HepG2 (cell line): Measurements from ENCODE around the gene CEP250. TPM values are rescaled to one million over a fixed set of nuclear protein-coding genes. Genes with fewer than 3 reads are reported as not detected.

Source experiments
- CBX2 ChIP-seq, 2 experiments: fragments of 200-600 bp in 1 of 2; sonication (generic); formaldehyde crosslinking in 1 of 2; IDR thresholded peaks; 2 replicates each; pipeline versions ENCODE4 v1.7.0 to v1.8.1; 2018 to 2022; ENCODE audit warnings: low read depth in 2 of 2, low read length in 1 of 2, mild to moderate bottlenecking in 1 of 2, missing genetic modification reagents in 1 of 2
- CHD2 ChIP-seq: IDR thresholded peaks from 2 replicates; pipeline ENCODE4 v1.6.1; 2011; ENCODE audit warnings: low read depth, low read length, improper control_type of control experiment
- ESRRA ChIP-seq: sonication (generic); formaldehyde crosslinking; IDR thresholded peaks from 2 replicates; pipeline ENCODE4 v1.5.1; 2020; ENCODE audit warnings: mild to moderate bottlenecking, low read depth, missing genetic modification reagents
- GATA4 ChIP-seq: sonication (generic); IDR thresholded peaks from 2 replicates; pipeline ENCODE4 v1.6.1; 2016; ENCODE audit warnings: antibody characterized with exemption, low read depth, borderline replicate concordance
- GMEB2 ChIP-seq: IDR thresholded peaks from 2 replicates; pipeline ENCODE4 v1.6.1; 2016; ENCODE audit warnings: missing biosample characterization, missing genetic modification reagents, low read depth
- HNRNPL ChIP-seq: fragments of 200-400 bp; formaldehyde crosslinking; IDR thresholded peaks from 2 replicates; pipeline ENCODE4 v1.6.1; 2017; ENCODE audit warnings: mild to moderate bottlenecking, low read depth, low read length
- KDM6A ChIP-seq: IDR thresholded peaks from 2 replicates; pipeline ENCODE4 v1.6.1; 2016; ENCODE audit warnings: low read depth
- KLF11 ChIP-seq: IDR thresholded peaks from 2 replicates; pipeline ENCODE4 v1.6.1; 2016; ENCODE audit warnings: missing compliant biosample characterization
- KLF13 ChIP-seq: sonication (generic); formaldehyde crosslinking; IDR thresholded peaks from 2 replicates; pipeline ENCODE4 v1.4.0; 2020; ENCODE audit warnings: mild to moderate bottlenecking, missing genetic modification reagents
- MED8 ChIP-seq: sonication (generic); formaldehyde crosslinking; IDR thresholded peaks from 2 replicates; pipeline ENCODE4 v1.8.1; 2023; ENCODE audit warnings: mild to moderate bottlenecking, missing genetic modification reagents; ENCODE audit not compliant: insufficient replicate concordance
- MIXL1 ChIP-seq: IDR thresholded peaks from 2 replicates; pipeline ENCODE4 v1.6.1; 2016
- MXI1 ChIP-seq: IDR thresholded peaks from 3 replicates; pipeline ENCODE4 v1.6.1; 2012; ENCODE audit warnings: low read depth, low read length, inconsistent platforms, borderline replicate concordance
- SMAD9 ChIP-seq: sonication (generic); formaldehyde crosslinking; IDR thresholded peaks from 2 replicates; pipeline ENCODE4 v1.5.1; 2020; ENCODE audit warnings: mild to moderate bottlenecking, missing genetic modification reagents
- SNAI1 ChIP-seq: sonication (generic); formaldehyde crosslinking; IDR thresholded peaks from 2 replicates; pipeline ENCODE4 v1.5.0; 2020; ENCODE audit warnings: mild to moderate bottlenecking, missing genetic modification reagents, borderline replicate concordance
- ZBTB39 ChIP-seq: sonication (generic); formaldehyde crosslinking; IDR thresholded peaks from 2 replicates; pipeline ENCODE4 v1.5.0; 2020; ENCODE audit warnings: missing genetic modification reagents
- ZMAT5 ChIP-seq: sonication (generic); formaldehyde crosslinking; IDR thresholded peaks from 2 replicates; pipeline ENCODE4 v1.5.0; 2020; ENCODE audit warnings: mild to moderate bottlenecking, low read depth, missing genetic modification reagents, borderline replicate concordance
- ZNF280B ChIP-seq: sonication (generic); formaldehyde crosslinking; IDR thresholded peaks from 2 replicates; pipeline ENCODE4 v1.5.0; 2020; ENCODE audit warnings: missing genetic modification reagents, mild to moderate bottlenecking, borderline replicate concordance
- ZNF713 ChIP-seq: sonication (generic); formaldehyde crosslinking; IDR thresholded peaks from 2 replicates; pipeline ENCODE4 v1.4.0; 2020; ENCODE audit warnings: mild to moderate bottlenecking, missing genetic modification reagents
- ZNF780A ChIP-seq: sonication (generic); formaldehyde crosslinking; IDR thresholded peaks from 2 replicates; pipeline ENCODE4 v1.8.0; 2022; ENCODE audit warnings: mild to moderate bottlenecking, missing genetic modification reagents, moderate library complexity
- ZNF83 ChIP-seq: sonication (generic); formaldehyde crosslinking; IDR thresholded peaks from 2 replicates; pipeline ENCODE4 v1.4.0; 2020; ENCODE audit warnings: missing genetic modification reagents, mild to moderate bottlenecking, borderline replicate concordance
- ZNF839 ChIP-seq: sonication (generic); formaldehyde crosslinking; IDR thresholded peaks from 2 replicates; pipeline ENCODE4 v1.4.0; 2020; ENCODE audit warnings: missing genetic modification reagents, mild to moderate bottlenecking, borderline replicate concordance
- ZSCAN21 ChIP-seq: sonication (generic); formaldehyde crosslinking; IDR thresholded peaks from 2 replicates; pipeline ENCODE4 v1.8.0; 2022; ENCODE audit warnings: mild to moderate bottlenecking, missing genetic modification reagents, moderate library complexity, borderline replicate concordance
- ZSCAN9 ChIP-seq: IDR thresholded peaks from 2 replicates; pipeline ENCODE4 v1.6.1; 2016; ENCODE audit warnings: borderline replicate concordance
- polyA plus RNA-seq, 8 experiments: library from polyadenylated mRNA; depleted of rRNA in 3 of 8; stranded (reverse) in 7 of 8; unstranded in 1 of 8; fragments of >200 nt; fragmentation: Illumina TruSeq in 4 of 8; extraction: Trizol in 4 of 8; gene quantifications; 2 replicates each; pipeline versions ENCODE4 v1.2.1 to v1.2.3, GENCODE V29; 2011 to 2016; ENCODE audit warnings: low read depth in 4 of 8, missing spikeins in 1 of 8, mixed read lengths in 1 of 8; ENCODE audit not compliant: insufficient read depth in 1 of 8
- total RNA-seq, 5 experiments: library from RNA; depleted of rRNA; stranded (reverse); fragments of >200 nt; fragmentation: Illumina TruSeq; extraction: Trizol; gene quantifications; 2 replicates each; pipeline ENCODE4 v1.2.3, GENCODE V29; 2016; ENCODE audit warnings: low read depth in 1 of 5

CEP250 gene
- total and polyA plus RNA-seq, 2 of the 13 experiments (the other 11 are each of a cell fraction or from before 2014, with no cell fraction given), result 28.8 to 55.3 TPM

- TF ChIP-seq ZSCAN9 (CRISPR knock-in tag) (peak; percentile 73), ZBTB39 (no peak), CBX2 (IDR thresholded peaks at IDR 0.05; ENCODE audit: low read depth, low read length) (no peak), CBX2 (CRISPR knock-in tag; IDR thresholded peaks at IDR 0.05; ENCODE audit: low read depth) (no peak), ZNF280B (peak; percentile 35; the same call in 1 of the 2 replicates), MXI1 (no peak), ZSCAN21 (CRISPR knock-in tag) (no peak), CHD2 (no peak), KLF13 (CRISPR knock-in tag) (no peak), MIXL1 (CRISPR knock-in tag) (no peak), SNAI1 (CRISPR knock-in tag) (no peak), ZNF780A (CRISPR knock-in tag) (no peak), GATA4 (no peak), ZNF839 (CRISPR knock-in tag) (no peak), GMEB2 (no peak), MED8 (CRISPR knock-in tag) (no peak), ESRRA (no peak), SMAD9 (CRISPR knock-in tag) (0 out of 2 replicates have a peak, but pooled peaks have one; percentile 37), ZNF83 (no peak), ZMAT5 (CRISPR knock-in tag) (no peak), KLF11 (CRISPR knock-in tag) (no peak), ZNF713 (CRISPR knock-in tag) (no peak), KDM6A (CRISPR knock-in tag) (no peak), HNRNPL (peak; percentile 68; the same call in 1 of the 2 replicates)
Measured at GRCh38 chr20:35431621-35432429, 23.6 kb upstream of the CEP250 start (continued).
